ENCODE results near the gene MYO6.

MYO6 gene

DNA sequence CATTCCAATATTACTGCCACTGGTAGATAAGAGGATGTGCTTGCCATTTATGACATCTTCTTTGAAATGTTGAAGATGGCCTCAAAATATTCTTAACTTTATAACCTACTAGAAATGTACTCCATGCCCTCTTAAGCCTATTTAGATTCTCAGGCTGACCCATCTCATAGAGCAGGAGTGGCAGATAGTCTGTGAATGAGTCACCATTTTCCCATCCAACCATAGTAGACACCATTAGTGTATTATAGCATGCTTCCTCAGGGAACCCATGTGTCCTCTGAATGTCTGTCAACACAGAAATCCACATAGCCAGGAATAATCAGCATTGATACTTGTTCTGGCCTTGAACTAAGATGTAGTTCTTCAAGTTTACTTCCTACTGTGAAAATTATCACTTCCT is 173.2 kb downstream of the MYO6 start:
- TF ChIP-seq CTCF (IDR thresholded peaks at IDR 0.05; ENCODE audit: insufficient read depth, low read depth, low read length, missing control alignments) = no peak
- DNase-seq (ENCODE audit: low read depth) = peak; percentile 66
- no peak overlapping the region for H3K4me3 ChIP-seq (ENCODE audit: low read length)

DNA sequence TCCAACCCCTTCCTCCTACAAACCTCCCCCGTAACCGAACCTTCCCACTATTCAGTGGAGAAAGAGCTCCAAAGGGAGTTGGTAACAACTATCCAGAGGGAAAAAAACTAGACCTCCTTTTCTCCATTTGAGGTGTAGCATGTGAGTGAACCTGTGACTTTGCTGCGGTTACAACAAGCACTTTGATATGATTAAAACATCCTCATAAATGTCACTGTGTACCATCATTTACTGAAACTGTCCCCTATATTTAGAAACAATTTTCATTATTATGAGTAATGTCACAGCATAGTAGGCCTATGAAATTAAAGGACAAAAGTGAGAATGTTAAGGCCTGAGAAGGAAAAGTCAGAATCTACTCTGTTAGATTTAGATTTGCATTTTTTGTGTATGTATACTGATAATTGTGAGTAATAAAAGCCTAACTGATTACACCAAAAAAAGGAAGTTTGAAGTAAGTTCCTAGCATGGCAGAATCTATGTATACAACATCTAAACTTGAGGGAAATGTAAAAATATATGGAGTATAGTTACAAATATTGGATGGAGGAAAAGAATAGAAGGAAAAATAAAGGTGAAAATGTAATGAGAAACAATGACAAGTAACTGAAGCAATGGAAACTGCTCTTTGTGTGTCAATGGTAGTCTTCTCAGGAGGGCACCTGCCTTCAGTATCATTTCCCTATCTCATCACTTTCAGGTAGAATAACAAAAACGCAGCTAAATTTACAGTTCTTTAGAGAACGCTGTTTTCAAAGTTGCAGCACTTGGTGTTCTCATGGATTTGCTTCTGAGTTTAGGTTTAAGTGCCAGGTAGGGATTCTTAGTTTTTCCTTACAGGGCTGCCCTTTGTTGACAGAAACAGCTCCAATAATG is 177.5 kb downstream of the MYO6 start:
- TF ChIP-seq CTCF (IDR thresholded peaks at IDR 0.05; ENCODE audit: insufficient read depth, low read depth, low read length, missing control alignments) = no peak
- no peak for DNase-seq (ENCODE audit: low read depth)
- no peak overlapping the region for H3K4me3 ChIP-seq (ENCODE audit: low read length)

DNA sequence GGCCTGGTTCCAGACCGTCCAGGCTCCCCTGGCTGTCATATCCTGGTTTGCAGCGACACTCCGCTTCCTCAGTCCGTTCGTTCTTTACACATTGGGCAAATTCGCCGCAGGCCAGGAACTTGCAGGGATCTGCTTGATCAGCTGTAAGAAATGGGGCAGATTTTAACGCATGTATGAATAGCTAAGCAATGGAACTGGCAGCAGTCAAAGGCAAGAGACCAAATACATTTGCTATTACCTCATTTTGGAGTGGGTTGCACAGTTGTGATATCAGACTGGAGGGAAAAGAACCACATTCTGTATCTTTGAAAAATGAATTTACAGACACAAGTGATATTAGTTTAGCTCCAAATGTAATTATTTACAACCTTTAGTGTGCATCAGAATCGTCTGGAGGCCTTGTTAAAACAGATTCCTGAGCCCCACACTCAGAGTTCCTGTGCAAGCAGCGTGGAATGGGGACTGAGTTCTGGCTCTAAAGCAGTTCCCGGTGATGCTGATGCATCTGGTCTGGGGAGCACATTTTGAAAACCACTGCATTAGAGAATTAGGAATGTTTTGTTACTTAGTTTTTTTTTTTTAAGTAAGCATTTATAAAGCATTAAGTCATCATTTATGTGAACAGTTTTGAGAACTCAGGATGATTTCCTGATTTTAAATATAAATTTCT is 182.1 kb downstream of the MYO6 start:
- no peak overlapping the region for H3K4me3 ChIP-seq (ENCODE audit: low read length)
- no peak for TF ChIP-seq CTCF (IDR thresholded peaks at IDR 0.05; ENCODE audit: insufficient read depth, low read depth, low read length, missing control alignments)
- DNase-seq (ENCODE audit: low read depth) = no peak

- TF ChIP-seq CTCF (IDR thresholded peaks at IDR 0.05; ENCODE audit: insufficient read depth, low read depth, low read length, missing control alignments) = peak; percentile 59
- DNase-seq (ENCODE audit: low read depth) = peak; percentile 41
These were observed 183.0 kb downstream of the MYO6 start for GRCh38 chr6:75932067-75932466.

GRCh38 chr6:75933387-75933975 is 184.4 kb downstream of the MYO6 start:
- TF ChIP-seq CTCF (IDR thresholded peaks at IDR 0.05; ENCODE audit: insufficient read depth, low read depth, low read length, missing control alignments) = no peak
- DNase-seq (ENCODE audit: low read depth) = no peak
- H3K4me3 ChIP-seq (ENCODE audit: low read length) = no peak overlapping the region

More at GRCh38 chr6:75932067-75932466, 183.0 kb downstream of the MYO6 start:
- no peak overlapping the region for H3K4me3 ChIP-seq (ENCODE audit: low read length)

GRCh38 chr6:75934643-75935472 is 185.8 kb downstream of the MYO6 start:
- peak; percentile 83 for TF ChIP-seq CTCF (IDR thresholded peaks at IDR 0.05; ENCODE audit: insufficient read depth, low read depth, low read length, missing control alignments)
- peak overlapping the region; percentile 17 for H3K4me3 ChIP-seq (ENCODE audit: low read length)
- peak; percentile 73 for DNase-seq (ENCODE audit: low read depth)

Measured in epithelial cell of esophagus (primary cell).